Calu3 (cell line): ENCODE measurements around the gene ID1. TPM values are rescaled to one million over a fixed set of nuclear protein-coding genes. Genes with fewer than 3 reads are reported as not detected.
A peak's percentile ranks its signal among the peaks of the same experiment; 100 is the strongest.

ENCODE experiments used
- BruUV-seq: library from RNA; stranded (reverse); fragments of 400-500 nt; replicated peaks from 2 replicates; lab custom pipeline; 2021; lab: Mats Ljungman, UMichigan
- CTCF ChIA-PET: fragments of 300-600 bp; sonication (Branson Sonifier 250); formaldehyde crosslinking; loops from one replicate; lab custom pipeline; 2022; ENCODE audit warnings: antibody characterized with exemption; lab: Charles Lee
- DNase-seq: peaks from one replicate; pipeline ENCODE4 v3.0.0; 2022
- H3K27ac Mint-ChIP-seq: one replicate; pipeline ENCODE4 v1.8.0; 2022; ENCODE audit warnings: mixed read lengths; ENCODE audit not compliant: unreplicated experiment
- H3K27me3 Mint-ChIP-seq: one replicate; pipeline ENCODE4 v1.8.0; 2022; ENCODE audit warnings: mixed read lengths; ENCODE audit not compliant: unreplicated experiment
- H3K36me3 Mint-ChIP-seq: one replicate; pipeline ENCODE4 v1.8.0; 2022; ENCODE audit warnings: mild to moderate bottlenecking, moderate library complexity, mixed read lengths; ENCODE audit not compliant: insufficient read depth, unreplicated experiment
- H3K4me1 Mint-ChIP-seq: one replicate; pipeline ENCODE4 v1.8.0; 2022; ENCODE audit warnings: mild to moderate bottlenecking, low read depth, mixed read lengths; ENCODE audit not compliant: unreplicated experiment
- H3K4me3 Mint-ChIP-seq: one replicate; pipeline ENCODE4 v1.8.0; 2022; ENCODE audit warnings: mild to moderate bottlenecking, low read depth, moderate library complexity, mixed read lengths; ENCODE audit not compliant: unreplicated experiment
- H3K9me3 Mint-ChIP-seq: one replicate; pipeline ENCODE4 v1.8.0; 2022; ENCODE audit warnings: low read depth, mixed read lengths; ENCODE audit not compliant: unreplicated experiment
- CTCF ChIP-seq: fragments of 200-600 bp; IDR thresholded peaks from one replicate; pipeline ENCODE4 v1.8.0; 2022; ENCODE audit warnings: antibody characterized with exemption; ENCODE audit not compliant: unreplicated experiment
- intact Hi-C: fragments of 100-400 bp; cut with micrococcal nuclease; formaldehyde crosslinking; loops from one replicate; pipeline ENCODE4 v1.10.0; 2022; ENCODE audit not compliant: unreplicated experiment
- total RNA-seq: library from RNA; stranded (reverse); gene quantifications from 2 replicates; pipeline ENCODE4 v1.2.3, GENCODE V29; 2022

ID1 gene
- total RNA-seq, 1 experiment from 2014 or later: 347 TPM

GRCh38 chr20:31605902-31606803, 1.1 kb downstream of the ID1 start:
- H3K4me3 Mint-ChIP-seq: peak overlapping the region; percentile 98
- H3K4me1 Mint-ChIP-seq: peaks cover 36% of the 10 kb centered on the region
- no peak for TF ChIP-seq CTCF
- peaks cover 84% of the 10 kb centered on the region for H3K36me3 Mint-ChIP-seq
- BruUV-seq: no TSS peak
- CTCF ChIA-PET: interaction anchor here (0.6 to 7.9 kb wide), 9 partner anchors 11 to 122 kb away, joined by 4 to 1048 read pairs (median 32); no protein-coding TSS in a partner anchor
- H3K27ac Mint-ChIP-seq: peak overlapping the region; percentile 96
- DNase-seq: peak; percentile 38
- intact Hi-C loops: no loop called here
- H3K27me3 Mint-ChIP-seq: peaks cover 11% of the 10 kb centered on the region
- H3K9me3 Mint-ChIP-seq: no peaks in the 10 kb centered on the region

GRCh38 chr20:31606804-31607639, 1.9 kb downstream of the ID1 start:
- no peak for TF ChIP-seq CTCF
- intact Hi-C loops: no loop called here
- H3K4me3 Mint-ChIP-seq: peak overlapping the region; percentile 98
- H3K4me1 Mint-ChIP-seq: peaks cover 44% of the 10 kb centered on the region
- peak overlapping the region; percentile 96 for H3K27ac Mint-ChIP-seq
- H3K27me3 Mint-ChIP-seq: peaks cover 11% of the 10 kb centered on the region
- DNase-seq: peak; percentile 72
- H3K36me3 Mint-ChIP-seq: peaks cover 92% of the 10 kb centered on the region
- BruUV-seq: no TSS peak
- CTCF ChIA-PET: interaction anchor here (0.5 to 7.9 kb wide), 5 partner anchors 14 to 297 kb away, joined by 3 to 1048 read pairs (median 7); no protein-coding TSS in a partner anchor
- no peaks in the 10 kb centered on the region for H3K9me3 Mint-ChIP-seq

GRCh38 chr20:31607640-31608250, 2.7 kb downstream of the ID1 start:
- DNase-seq: no peak
- intact Hi-C loops: loop anchor here (1.0 kb wide), 1 partner anchor 14 kb away; no protein-coding TSS in a partner anchor
- peak overlapping the region; percentile 98 for H3K4me3 Mint-ChIP-seq
- H3K36me3 Mint-ChIP-seq: peaks cover 93% of the 10 kb centered on the region
- H3K4me1 Mint-ChIP-seq: peaks cover 40% of the 10 kb centered on the region
- H3K27me3 Mint-ChIP-seq: peaks cover 11% of the 10 kb centered on the region
- peak overlapping the region; percentile 96 for H3K27ac Mint-ChIP-seq
- no TSS peak for BruUV-seq
- CTCF ChIA-PET: interaction anchor here (0.5 to 7.9 kb wide), 4 partner anchors 14 to 298 kb away, joined by 3 to 1048 read pairs (median 15); no protein-coding TSS in a partner anchor
- no peak for TF ChIP-seq CTCF
- no peaks in the 10 kb centered on the region for H3K9me3 Mint-ChIP-seq
